HepG2 (cell line): Measurements from ENCODE around the gene ABCB11. TPM values are rescaled to one million over a fixed set of nuclear protein-coding genes. Genes with fewer than 3 reads are reported as not detected.

Source experiments
- ATAC-seq: fragments of 200-7000 bp; cut with Tn5 transposase; 3 replicates; pipeline ENCODE4 v1.9.1; 2020; ENCODE audit warnings: mild to moderate bottlenecking, moderate library complexity
- BruUV-seq: library from RNA; stranded (reverse); fragments of 400-500 nt; replicated peaks from 2 replicates; lab custom pipeline; 2021; lab: Mats Ljungman, UMichigan
- CTCF ChIA-PET: fragments of 300-600 bp; formaldehyde crosslinking; extraction: SDS; loops from one replicate; lab custom pipeline; 2021; ENCODE audit warnings: low total read pairs, inconsistent platforms, low intra/inter-chr PET ratio; lab: Yijun Ruan, JAX
- POLR2A ChIA-PET: fragments of 350-600 bp; sonication (Branson Sonifier 250); formaldehyde crosslinking; loops from one replicate; lab custom pipeline; 2020; ENCODE audit warnings: antibody characterized with exemption, inconsistent platforms; lab: Yijun Ruan, JAX
- DNase-seq: peaks from one replicate; pipeline ENCODE4 v3.0.0-alpha.2; 2015; ENCODE audit warnings: low spot score
- FAIRE-seq: peaks from 3 replicates; lab custom pipeline; 2011; peaks lifted over from hg19 to GRCh38; lab: Jason Lieb, UNC
- H2AFZ ChIP-seq: one replicate; pipeline ENCODE4 v1.6.1; 2011; ENCODE audit warnings: low read length, inconsistent platforms
- H3K27ac ChIP-seq: fragments of 300-600 bp; 3 replicates; pipeline ENCODE4 v1.8.0; 2011; ENCODE audit warnings: mixed run types, mild to moderate bottlenecking, mixed read lengths, low read length, inconsistent platforms; ENCODE audit not compliant: insufficient read depth; ENCODE audit errors: extremely low read length
- H3K27me3 ChIP-seq, 2 experiments: fragments of 200-600 bp in 1 of 2; 2 replicates in 1 of 2; 3 replicates in 1 of 2; pipeline versions ENCODE4 v1.6.0 to v1.8.0; 2011; ENCODE audit warnings: low read length in 2 of 2, mild to moderate bottlenecking in 2 of 2, moderate library complexity in 2 of 2, inconsistent platforms in 1 of 2; ENCODE audit not compliant: insufficient read depth in 2 of 2, control insufficient read depth in 1 of 2
- H3K36me3 ChIP-seq, 2 experiments: fragments of 200-600 bp in 1 of 2; replicated peaks in 1 of 2; 2 replicates in 1 of 2; 3 replicates in 1 of 2; pipeline versions ENCODE4 v1.5.1 to v1.8.0; 2011; ENCODE audit warnings: low read length in 2 of 2, inconsistent platforms in 1 of 2; ENCODE audit not compliant: insufficient read depth in 2 of 2, control insufficient read depth in 1 of 2
- H3K4me1 ChIP-seq: 2 replicates; pipeline ENCODE4 v1.5.1; 2012; ENCODE audit warnings: low read length, inconsistent platforms; ENCODE audit not compliant: insufficient read depth
- H3K4me2 ChIP-seq: 2 replicates; pipeline ENCODE4 v1.6.0; 2011; ENCODE audit warnings: low read depth, low read length, inconsistent platforms
- H3K4me3 ChIP-seq, 3 experiments: fragments of 200-600 bp in 1 of 3; sonication (generic), shearing (Covaris generic) in 1 of 3; replicated peaks in 1 of 3; 2 replicates each; pipeline ENCODE4 v1.5.1; 2011 to 2016; ENCODE audit warnings: low read length in 3 of 3, inconsistent platforms in 2 of 3, low read depth in 2 of 3, mild to moderate bottlenecking in 2 of 3, control low read depth in 1 of 3, mixed read lengths in 1 of 3; ENCODE audit not compliant: insufficient read depth in 1 of 3
- H3K79me2 ChIP-seq: one replicate; pipeline ENCODE4 v1.6.1; 2011; ENCODE audit warnings: low read length, inconsistent platforms; ENCODE audit not compliant: insufficient read depth
- H3K9ac ChIP-seq: 2 replicates; pipeline ENCODE4 v1.6.0; 2011; ENCODE audit warnings: mild to moderate bottlenecking, low read depth, low read length, inconsistent platforms; ENCODE audit not compliant: insufficient read depth
- H3K9me3 ChIP-seq: 2 replicates; pipeline ENCODE4 v1.5.1; 2012; ENCODE audit warnings: mild to moderate bottlenecking, low read length
- H4K20me1 ChIP-seq: 2 replicates; pipeline ENCODE4 v1.6.0; 2011; ENCODE audit warnings: inconsistent platforms, mild to moderate bottlenecking, low read length, moderate library complexity; ENCODE audit not compliant: insufficient read depth
- ARID2 ChIP-seq: sonication (generic); formaldehyde crosslinking; IDR thresholded peaks from 2 replicates; pipeline ENCODE4 v1.8.1; 2022; ENCODE audit warnings: mild to moderate bottlenecking, missing genetic modification reagents, borderline replicate concordance
- CCAR2 ChIP-seq: fragments of 200-400 bp; formaldehyde crosslinking; optimal IDR thresholded peaks from 2 replicates; pipeline ENCODE3; 2018; ENCODE audit warnings: low read depth, mild to moderate bottlenecking, low read length, moderate library complexity
- CHD4 ChIP-seq: fragments of 200-600 bp; sonication (generic); IDR thresholded peaks from 2 replicates; pipeline ENCODE4 v1.7.0; 2017; ENCODE audit warnings: mild to moderate bottlenecking, low read length, borderline replicate concordance
- DDIT3 ChIP-seq: sonication (generic); formaldehyde crosslinking; IDR thresholded peaks from 2 replicates; pipeline ENCODE4 v1.4.0; 2020; ENCODE audit warnings: mild to moderate bottlenecking, missing genetic modification reagents
- FOXO4 ChIP-seq: sonication (generic); formaldehyde crosslinking; conservative IDR thresholded peaks from 2 replicates; pipeline ENCODE4 v1.8.1; 2023; ENCODE audit warnings: missing genetic modification reagents
- PLRG1 ChIP-seq: fragments of 450-650 bp; conservative IDR thresholded peaks from 2 replicates; pipeline ENCODE4 v1.6.1; 2016
- ZBTB43 ChIP-seq: sonication (generic); formaldehyde crosslinking; conservative IDR thresholded peaks from 2 replicates; pipeline ENCODE4 v1.4.0; 2020; ENCODE audit warnings: missing genetic modification reagents
- ZNF235 ChIP-seq: sonication (generic); formaldehyde crosslinking; IDR thresholded peaks from 2 replicates; pipeline ENCODE4 v1.8.1; 2023; ENCODE audit warnings: mild to moderate bottlenecking, missing genetic modification reagents, borderline replicate concordance
- ZNF510 ChIP-seq: sonication (generic); formaldehyde crosslinking; IDR thresholded peaks from 2 replicates; pipeline ENCODE4 v1.4.0; 2020; ENCODE audit warnings: low read depth, mild to moderate bottlenecking, missing genetic modification reagents
- in situ Hi-C: cut with HindIII; loops from 2 replicates; pipeline ENCODE4 v1.10.0; 2017; ENCODE audit warnings: low pct_unique_long_range_greater_than_20kb; ENCODE audit not compliant: extremely low pct_ligation_motif_present
- intact Hi-C: fragments of 100-400 bp; cut with micrococcal nuclease; formaldehyde crosslinking; loops from one replicate; pipeline ENCODE4 v1.10.0; 2022; ENCODE audit not compliant: unreplicated experiment
- polyA plus RNA-seq, 8 experiments: library from polyadenylated mRNA; depleted of rRNA in 3 of 8; stranded (reverse) in 7 of 8; unstranded in 1 of 8; fragments of >200 nt; fragmentation: Illumina TruSeq in 4 of 8; extraction: Trizol in 4 of 8; gene quantifications; 2 replicates each; pipeline versions ENCODE4 v1.2.1 to v1.2.3, GENCODE V29; 2011 to 2016; ENCODE audit warnings: low read depth in 4 of 8, missing spikeins in 1 of 8, mixed read lengths in 1 of 8; ENCODE audit not compliant: insufficient read depth in 1 of 8
- total RNA-seq, 5 experiments: library from RNA; depleted of rRNA; stranded (reverse); fragments of >200 nt; fragmentation: Illumina TruSeq; extraction: Trizol; gene quantifications; 2 replicates each; pipeline ENCODE4 v1.2.3, GENCODE V29; 2016; ENCODE audit warnings: low read depth in 1 of 5

The ABCB11 gene
- total and polyA plus RNA-seq, 2 of the 13 experiments (the other 11 are each of a cell fraction or from before 2014, with no cell fraction given), result not detected

GRCh38 chr2:168895771-168896170 is 135.4 kb downstream of the ABCB11 start (continued):
- TF ChIP-seq DDIT3, result no peak

DNA sequence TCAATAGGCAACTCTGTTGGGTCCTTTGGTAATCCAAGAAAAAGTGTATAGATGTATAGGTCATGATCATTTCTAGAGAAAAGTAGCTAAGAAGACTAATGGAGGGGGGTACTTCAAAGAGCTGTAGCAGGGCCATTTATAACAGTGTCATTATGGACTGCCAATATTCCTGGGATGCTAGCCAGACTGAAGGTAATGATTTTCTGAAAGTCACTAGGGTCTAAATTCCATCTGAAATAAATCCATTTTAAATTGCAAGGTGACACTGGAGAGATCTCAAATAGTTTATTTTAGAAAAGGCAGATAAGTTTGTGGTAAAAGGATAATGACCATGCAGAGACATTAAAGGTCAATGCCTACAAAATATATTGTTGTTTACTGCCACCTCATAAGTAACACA is 136.4 kb downstream of the ABCB11 start:
- BruUV-seq, result no TSS peak
- ATAC-seq (no peak), FAIRE-seq (no peak), DNase-seq (no peak)
- ChIA-PET CTCF (no interaction called here), POLR2A (no interaction called here)
- Histone ChIP-seq H3K27ac (no peak overlapping the region), H4K20me1 (no peaks in the 10 kb centered on the region), H3K9me3 (no peaks in the 10 kb centered on the region), H3K27me3 (peaks cover 0 to 5% of the 10 kb centered on the region in 2 experiments; a peak in 2 of 5 replicates), H3K9ac (no peak overlapping the region), H3K79me2 (peaks cover 3% of the 10 kb centered on the region), H3K4me1 (peaks cover under 1% of the 10 kb centered on the region; the same call in 1 of the 2 replicates), H3K4me3 (no peak overlapping the region), H3K4me2 (no peak overlapping the region), H3K36me3 (no peaks in the 10 kb centered on the region), H2AFZ (no peak overlapping the region)
- in situ Hi-C loops (no loop called here), intact Hi-C loops (no loop called here)
- TF ChIP-seq CCAR2, result no peak
- no peak for TF ChIP-seq FOXO4 (CRISPR knock-in tag)
- no peak for TF ChIP-seq PLRG1
- TF ChIP-seq CHD4, result no peak
- no peak for TF ChIP-seq ARID2 (CRISPR knock-in tag)
- TF ChIP-seq ZBTB43, result no peak
- TF ChIP-seq ZNF235 (CRISPR knock-in tag), result no peak
- TF ChIP-seq ZNF510 (CRISPR knock-in tag), result no peak
